ENCODE results near the gene GPR18. TPM values are rescaled to one million over a fixed set of nuclear protein-coding genes. Genes with fewer than 3 reads are reported as not detected.
A peak's percentile ranks its signal among the peaks of the same experiment; 100 is the strongest.

The GPR18 gene
- total RNA-seq, 2 experiments from 2014 or later = 10.9 to 13.7 TPM

DNA sequence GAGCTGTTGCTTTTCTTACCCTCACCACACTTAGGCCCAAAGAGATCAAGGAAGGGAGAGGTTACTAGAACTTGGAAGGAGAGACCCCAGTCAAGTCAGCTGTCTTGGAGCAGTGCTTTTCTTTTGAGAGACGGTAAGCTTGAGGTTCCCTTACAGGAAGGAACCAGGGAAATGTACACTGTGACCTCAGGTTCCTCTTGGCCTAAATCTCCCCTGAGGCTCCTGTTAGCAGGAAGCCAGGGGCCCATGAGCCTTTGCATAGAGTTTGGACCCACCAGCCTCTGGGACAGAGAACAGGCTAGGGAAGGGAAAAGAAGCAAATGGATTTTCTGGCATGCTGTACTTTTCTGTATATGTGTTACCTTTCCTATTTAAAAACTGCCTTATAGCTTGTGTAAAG lies 5.9 kb upstream of the GPR18 start:
- Histone ChIP-seq H3K4me2 (ENCODE audit: low read length) (peak overlapping the region; percentile 50), H4K20me1 (ENCODE audit: insufficient read depth, low read length) (no peaks in the 10 kb centered on the region), H3K9me3 (ENCODE audit: low read length) (no peaks in the 10 kb centered on the region), H2AFZ (ENCODE audit: low read length) (no peak overlapping the region), H3K36me3 (ENCODE audit: insufficient read depth, low read length) (peaks cover 11% of the 10 kb centered on the region), H3K9me2 (ENCODE audit: insufficient read depth, low read length) (no peaks in the 10 kb centered on the region), H3K4me1 (ENCODE audit: insufficient read depth, low read length, poor library complexity, severe bottlenecking) (peaks cover 63% of the 10 kb centered on the region), H3K4me3 (ENCODE audit: low read depth, low read length, poor library complexity, severe bottlenecking) (no peak overlapping the region), H3K79me2 (ENCODE audit: insufficient read depth, low read depth, low read length) (peaks cover 14% of the 10 kb centered on the region; the same call in 1 of the 2 replicates), H3K27ac (ENCODE audit: low read depth, low read length, poor library complexity, severe bottlenecking) (peak overlapping the region; percentile 50)
- DNase-seq (ENCODE audit: low spot score) = peak; percentile 44
- POLR2A ChIA-PET = interaction anchor here (0.9 to 1.2 kb wide), 2 partner anchors 83 to 91 kb away, joined by 3 to 4 read pairs; no protein-coding TSS in a partner anchor
- no TSS peak for BruUV-seq (replicated peaks)
- intact Hi-C loops (cut with micrococcal nuclease; ENCODE audit: unreplicated experiment) = loop anchor here (10.0 kb wide), 1 partner anchor 419 kb away; no protein-coding TSS in a partner anchor
- TF ChIP-seq EZH2phosphoT487 (IDR thresholded peaks at IDR 0.05; ENCODE audit: borderline replicate concordance, low read depth, low read length) = no peak
- TF ChIP-seq, protein P1, sequence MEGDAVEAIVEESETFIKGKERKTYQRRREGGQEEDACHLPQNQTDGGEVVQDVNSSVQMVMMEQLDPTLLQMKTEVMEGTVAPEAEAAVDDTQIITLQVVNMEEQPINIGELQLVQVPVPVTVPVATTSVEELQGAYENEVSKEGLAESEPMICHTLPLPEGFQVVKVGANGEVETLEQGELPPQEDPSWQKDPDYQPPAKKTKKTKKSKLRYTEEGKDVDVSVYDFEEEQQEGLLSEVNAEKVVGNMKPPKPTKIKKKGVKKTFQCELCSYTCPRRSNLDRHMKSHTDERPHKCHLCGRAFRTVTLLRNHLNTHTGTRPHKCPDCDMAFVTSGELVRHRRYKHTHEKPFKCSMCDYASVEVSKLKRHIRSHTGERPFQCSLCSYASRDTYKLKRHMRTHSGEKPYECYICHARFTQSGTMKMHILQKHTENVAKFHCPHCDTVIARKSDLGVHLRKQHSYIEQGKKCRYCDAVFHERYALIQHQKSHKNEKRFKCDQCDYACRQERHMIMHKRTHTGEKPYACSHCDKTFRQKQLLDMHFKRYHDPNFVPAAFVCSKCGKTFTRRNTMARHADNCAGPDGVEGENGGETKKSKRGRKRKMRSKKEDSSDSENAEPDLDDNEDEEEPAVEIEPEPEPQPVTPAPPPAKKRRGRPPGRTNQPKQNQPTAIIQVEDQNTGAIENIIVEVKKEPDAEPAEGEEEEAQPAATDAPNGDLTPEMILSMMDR (conservative IDR thresholded peaks at IDR 0.05; ENCODE audit: low read length) = no peak
- CTCF ChIA-PET (ENCODE audit: unreplicated experiment) = interaction anchor here (3.3 kb wide), 1 partner anchor 88 kb away, joined by 18 read pairs; no protein-coding TSS in a partner anchor

DNA sequence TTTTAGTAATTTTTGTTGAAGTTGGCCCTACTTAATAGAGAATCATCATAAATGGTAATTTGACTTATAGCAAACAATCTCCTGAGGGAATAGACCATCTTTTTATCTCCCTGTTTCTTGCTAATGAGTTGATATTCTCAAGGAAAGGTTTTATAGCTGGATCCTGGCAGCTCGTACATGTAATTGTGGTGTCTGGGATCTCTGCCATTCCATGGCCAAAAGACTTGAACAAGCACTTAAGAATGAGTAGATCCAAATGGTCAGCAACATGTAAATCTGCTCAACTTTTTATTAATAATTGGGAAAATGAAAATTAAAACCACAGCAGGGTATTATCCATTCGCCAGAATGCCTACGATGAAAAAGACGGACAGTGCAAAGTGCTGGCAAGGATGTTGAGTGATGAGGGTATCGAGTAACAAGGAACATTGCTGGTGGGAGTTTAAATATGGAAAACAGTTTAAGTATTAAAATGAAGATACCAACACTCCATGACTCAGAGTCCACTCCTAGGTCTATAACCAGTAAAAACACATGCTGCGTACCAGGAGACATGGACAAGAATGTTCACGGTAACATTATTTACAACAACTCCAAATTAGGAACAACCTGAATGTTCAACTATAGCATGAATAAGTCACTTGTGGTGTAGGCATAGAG lies 5.1 kb upstream of the GPR18 start:
- no peak for DNase-seq (ENCODE audit: low spot score)
- Histone ChIP-seq H3K27ac (ENCODE audit: low read depth, low read length, poor library complexity, severe bottlenecking) (peak overlapping the region; percentile 50), H4K20me1 (ENCODE audit: insufficient read depth, low read length) (no peaks in the 10 kb centered on the region), H3K9me3 (ENCODE audit: low read length) (no peaks in the 10 kb centered on the region), H3K79me2 (ENCODE audit: insufficient read depth, low read depth, low read length) (peaks cover 14% of the 10 kb centered on the region; the same call in 1 of the 2 replicates), H3K36me3 (ENCODE audit: insufficient read depth, low read length) (peaks cover 11% of the 10 kb centered on the region), H2AFZ (ENCODE audit: low read length) (no peak overlapping the region), H3K4me2 (ENCODE audit: low read length) (peak overlapping the region; percentile 50; the same call in 1 of the 2 replicates), H3K4me1 (ENCODE audit: insufficient read depth, low read length, poor library complexity, severe bottlenecking) (peaks cover 68% of the 10 kb centered on the region), H3K9me2 (ENCODE audit: insufficient read depth, low read length) (no peaks in the 10 kb centered on the region), H3K4me3 (ENCODE audit: low read depth, low read length, poor library complexity, severe bottlenecking) (no peak overlapping the region)
- ChIA-PET CTCF (ENCODE audit: unreplicated experiment) (interaction anchor here (3.3 kb wide), 1 partner anchor 87 kb away, joined by 18 read pairs; no protein-coding TSS in a partner anchor), POLR2A (no interaction called here)
- TF ChIP-seq EZH2phosphoT487 (IDR thresholded peaks at IDR 0.05; ENCODE audit: borderline replicate concordance, low read depth, low read length) = no peak
- TF ChIP-seq, protein P1 (conservative IDR thresholded peaks at IDR 0.05; ENCODE audit: low read length) = no peak
- no TSS peak for BruUV-seq (replicated peaks)
- intact Hi-C loops (cut with micrococcal nuclease; ENCODE audit: unreplicated experiment) = loop anchor here (10.0 kb wide), 1 partner anchor 418 kb away; no protein-coding TSS in a partner anchor

DNA sequence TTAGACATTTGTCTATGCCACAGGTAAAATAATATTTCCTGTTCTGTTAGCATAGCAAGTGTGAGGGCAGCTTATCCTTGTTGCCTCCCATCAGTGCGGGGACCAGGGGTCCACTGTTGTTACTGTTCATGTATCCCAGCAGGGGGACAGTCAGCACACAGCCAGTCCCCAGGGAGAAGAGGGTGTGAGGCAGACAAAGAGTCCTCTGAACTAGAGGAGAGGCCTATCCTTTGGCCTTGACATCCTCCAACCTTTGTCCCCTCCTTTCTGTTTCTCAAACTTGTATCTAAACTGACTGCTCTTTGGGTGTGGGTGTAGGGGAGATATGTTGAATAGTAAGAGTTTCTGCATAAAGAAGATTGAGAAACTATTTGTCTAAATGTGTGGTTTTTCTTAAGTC lies 2.9 kb upstream of the GPR18 start:
- 0 out of 2 replicates have a peak, but pooled peaks cover 1% of the 10 kb centered on the region for H4K20me1 ChIP-seq (ENCODE audit: insufficient read depth, low read length)
- H2AFZ ChIP-seq (ENCODE audit: low read length) = no peak overlapping the region
- H3K79me2 ChIP-seq (ENCODE audit: insufficient read depth, low read depth, low read length) = peaks cover 35% of the 10 kb centered on the region
- TF ChIP-seq, protein P1 (conservative IDR thresholded peaks at IDR 0.05; ENCODE audit: low read length) = no peak
- no peak for TF ChIP-seq EZH2phosphoT487 (IDR thresholded peaks at IDR 0.05; ENCODE audit: borderline replicate concordance, low read depth, low read length)
- H3K4me2 ChIP-seq (ENCODE audit: low read length) = peak overlapping the region; percentile 52
- H3K36me3 ChIP-seq (ENCODE audit: insufficient read depth, low read length) = peaks cover 13% of the 10 kb centered on the region
- ChIA-PET CTCF (ENCODE audit: unreplicated experiment) (no interaction called here), POLR2A (no interaction called here)
- peak; percentile 41 for DNase-seq (ENCODE audit: low spot score)
- BruUV-seq (replicated peaks) = no TSS peak
- no peak overlapping the region for H3K4me3 ChIP-seq (ENCODE audit: low read depth, low read length, poor library complexity, severe bottlenecking)
- H3K4me1 ChIP-seq (ENCODE audit: insufficient read depth, low read length, poor library complexity, severe bottlenecking) = peaks cover 68% of the 10 kb centered on the region
- intact Hi-C loops (cut with micrococcal nuclease; ENCODE audit: unreplicated experiment) = loop anchor here (10.0 kb wide), 1 partner anchor 416 kb away; no protein-coding TSS in a partner anchor
- no peaks in the 10 kb centered on the region for H3K9me3 ChIP-seq (ENCODE audit: low read length)
- no peaks in the 10 kb centered on the region for H3K9me2 ChIP-seq (ENCODE audit: insufficient read depth, low read length)
- no peak overlapping the region for H3K27ac ChIP-seq (ENCODE audit: low read depth, low read length, poor library complexity, severe bottlenecking)

All from OCI-LY7 (cell line).